ENCODE results near the gene SPACA7. TPM values are rescaled to one million over a fixed set of nuclear protein-coding genes. Genes with fewer than 3 reads are reported as not detected.

Gene SPACA7
- total RNA-seq, result not detected

GRCh38 chr13:112376050-112376681, at the start of gene SPACA7:
SPACA7 (plus strand) TSS chr13:112376355; CDS start chr13:112376386, 31 bp downstream.
- no peak for DNase-seq
- Histone ChIP-seq H3K27ac (no peak within 1 kb of the TSS), H3K27me3 (no peaks in the 10 kb centered on the region), H3K36me3 (no peaks in the 10 kb centered on the region), H3K4me1 (no peaks in the 10 kb centered on the region), H3K4me3 (no peak within 1 kb of the TSS), H3K9me3 (no peaks in the 10 kb centered on the region)
- no peak for TF ChIP-seq POLR2A (IDR thresholded peaks at IDR 0.05)
- TF ChIP-seq CTCF (IDR thresholded peaks at IDR 0.05), result no peak

- H3K27ac ChIP-seq, result no peak overlapping the region
Measured at GRCh38 chr13:112326821-112327370, 49.3 kb upstream of the SPACA7 start.

GRCh38 chr13:112328936-112329335, 47.2 kb upstream of the SPACA7 start:
- no peak overlapping the region for H3K4me3 ChIP-seq
- H3K9me3 ChIP-seq, result no peaks in the 10 kb centered on the region
- H3K36me3 ChIP-seq, result no peaks in the 10 kb centered on the region
- H3K27ac ChIP-seq, result no peak overlapping the region
- H3K27me3 ChIP-seq, result no peaks in the 10 kb centered on the region
- peaks cover 0 to 7% (median 0%) of the 10 kb centered on the region in 4 donors for H3K4me1 ChIP-seq
- no peak for DNase-seq
- no peak for TF ChIP-seq CTCF (IDR thresholded peaks at IDR 0.05)
- no peak for TF ChIP-seq POLR2A (IDR thresholded peaks at IDR 0.05)

More at GRCh38 chr13:112326821-112327370, 49.3 kb upstream of the SPACA7 start:
- TF ChIP-seq CTCF (IDR thresholded peaks at IDR 0.05) (no peak), POLR2A (IDR thresholded peaks at IDR 0.05) (no peak)
- H3K4me3 ChIP-seq, result no peak overlapping the region
- peaks cover 0 to 7% (median 0%) of the 10 kb centered on the region in 4 donors for H3K4me1 ChIP-seq
- H3K27me3 ChIP-seq, result no peaks in the 10 kb centered on the region
- H3K36me3 ChIP-seq, result no peaks in the 10 kb centered on the region
- H3K9me3 ChIP-seq, result no peaks in the 10 kb centered on the region
- DNase-seq, result no peak

GRCh38 chr13:112329376-112329775, 46.8 kb upstream of the SPACA7 start:
- no peaks in the 10 kb centered on the region for H3K36me3 ChIP-seq
- no peak overlapping the region for H3K4me3 ChIP-seq
- H3K9me3 ChIP-seq, result no peaks in the 10 kb centered on the region
- peaks cover 0 to 7% (median 0%) of the 10 kb centered on the region in 4 donors for H3K4me1 ChIP-seq
- H3K27me3 ChIP-seq, result no peaks in the 10 kb centered on the region
- no peak for DNase-seq
- TF ChIP-seq CTCF (IDR thresholded peaks at IDR 0.05) (no peak), POLR2A (IDR thresholded peaks at IDR 0.05) (no peak)
- no peak overlapping the region for H3K27ac ChIP-seq

- H3K36me3 ChIP-seq, result no peaks in the 10 kb centered on the region
- peaks cover 0 to 7% (median 0%) of the 10 kb centered on the region in 4 donors for H3K4me1 ChIP-seq
- H3K9me3 ChIP-seq, result no peaks in the 10 kb centered on the region
- TF ChIP-seq POLR2A (IDR thresholded peaks at IDR 0.05) (no peak), CTCF (IDR thresholded peaks at IDR 0.05) (no peak)
- H3K27ac ChIP-seq, result no peak overlapping the region
- H3K4me3 ChIP-seq, result no peak overlapping the region
- no peak for DNase-seq
- H3K27me3 ChIP-seq, result no peaks in the 10 kb centered on the region
Measured at GRCh38 chr13:112330066-112330465, 46.1 kb upstream of the SPACA7 start.
